Heart left ventricle (tissue), 13 donors: Measurements from ENCODE around the gene ARID3A.

Source experiments
- POLR2A ChIP-seq, 2 donors: fragments of 450-650 bp; IDR thresholded peaks; one replicate each; pipeline ENCODE4 v1.6.1; 2017; ENCODE audit warnings: antibody characterized with exemption in 2 of 2, mild to moderate bottlenecking in 2 of 2, moderate library complexity in 2 of 2
- TF ChIP-seq, protein P1 (sequence below), 12 donors: fragments of 200-600 bp; sonication (generic) in 4 of 12; IDR thresholded peaks; one replicate each; pipeline versions ENCODE4 v1.5.0 to v1.8.0; 2018 to 2022; ENCODE audit warnings: antibody characterized with exemption in 12 of 12, mild to moderate bottlenecking in 5 of 12
- donor health status: ischemic (EF 13 %, LVEDD 7.1; RV severe dilation, severe dysfunction).
- donor health status: DM: no; HTN: yes; CAD: no.
- donor health status: DM: no; HTN: no; CAD: no.
- donor health status: ischemic (EF 25% LVEDD 6.9; RV normal size, moderate dysfunction).
- donor health status: ischemic (EF 25% LVEDD 5.7; RV mildly dilated, moderate dysfunction).
- donor health status: ischemic (EF 35%, LVEDD 5.7; RV mildly dilated, moderate dysfunction).
- donor health status: nonischemic (EF 11% LVEDD 7.7; RV severe dilation, severe dysfunction).
- donor health status: DM: yes; HTN: yes; CAD: no.
- donor health status: PGD.
- donor health status: ischemic (EF 29% LVEDD 5.4; RV normal size, mild dysfunction).
- donor health status: nonischemic (EF 23%, LVEDD 6.1; RV moderate dilation, normal function).

DNA sequence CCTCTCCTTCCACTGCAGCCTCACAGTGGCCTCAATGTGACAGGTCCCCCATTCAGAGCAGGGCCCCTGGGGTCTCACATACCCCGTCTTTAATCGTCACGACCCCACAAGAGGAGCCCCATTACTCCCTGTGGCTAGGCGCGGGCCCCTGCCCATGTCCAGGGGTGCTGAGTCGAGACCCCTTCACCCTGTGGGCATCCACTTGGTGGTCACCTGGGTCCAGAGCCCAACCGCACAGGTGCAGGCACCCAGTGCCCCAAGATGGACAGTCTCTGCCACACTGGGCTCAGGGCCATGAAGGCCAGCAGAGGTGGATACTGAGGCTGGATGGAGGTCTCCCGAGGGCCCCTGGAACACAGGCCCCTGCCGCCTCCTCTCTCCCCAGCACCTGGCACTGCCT is 92.1 kb downstream of the ARID3A start:
- no peak for TF ChIP-seq POLR2A (IDR thresholded peaks at IDR 0.05)
- TF ChIP-seq, protein P1, sequence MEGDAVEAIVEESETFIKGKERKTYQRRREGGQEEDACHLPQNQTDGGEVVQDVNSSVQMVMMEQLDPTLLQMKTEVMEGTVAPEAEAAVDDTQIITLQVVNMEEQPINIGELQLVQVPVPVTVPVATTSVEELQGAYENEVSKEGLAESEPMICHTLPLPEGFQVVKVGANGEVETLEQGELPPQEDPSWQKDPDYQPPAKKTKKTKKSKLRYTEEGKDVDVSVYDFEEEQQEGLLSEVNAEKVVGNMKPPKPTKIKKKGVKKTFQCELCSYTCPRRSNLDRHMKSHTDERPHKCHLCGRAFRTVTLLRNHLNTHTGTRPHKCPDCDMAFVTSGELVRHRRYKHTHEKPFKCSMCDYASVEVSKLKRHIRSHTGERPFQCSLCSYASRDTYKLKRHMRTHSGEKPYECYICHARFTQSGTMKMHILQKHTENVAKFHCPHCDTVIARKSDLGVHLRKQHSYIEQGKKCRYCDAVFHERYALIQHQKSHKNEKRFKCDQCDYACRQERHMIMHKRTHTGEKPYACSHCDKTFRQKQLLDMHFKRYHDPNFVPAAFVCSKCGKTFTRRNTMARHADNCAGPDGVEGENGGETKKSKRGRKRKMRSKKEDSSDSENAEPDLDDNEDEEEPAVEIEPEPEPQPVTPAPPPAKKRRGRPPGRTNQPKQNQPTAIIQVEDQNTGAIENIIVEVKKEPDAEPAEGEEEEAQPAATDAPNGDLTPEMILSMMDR (IDR thresholded peaks at IDR 0.05) = no peak
